ENCODE data around the gene RPS15.
"Not testable (repeated sequence)": the region's sequence is repeated elsewhere in the genome, so short reads cannot be mapped to it uniquely, and the experiment has no call there.

The RPS15 gene

DNA sequence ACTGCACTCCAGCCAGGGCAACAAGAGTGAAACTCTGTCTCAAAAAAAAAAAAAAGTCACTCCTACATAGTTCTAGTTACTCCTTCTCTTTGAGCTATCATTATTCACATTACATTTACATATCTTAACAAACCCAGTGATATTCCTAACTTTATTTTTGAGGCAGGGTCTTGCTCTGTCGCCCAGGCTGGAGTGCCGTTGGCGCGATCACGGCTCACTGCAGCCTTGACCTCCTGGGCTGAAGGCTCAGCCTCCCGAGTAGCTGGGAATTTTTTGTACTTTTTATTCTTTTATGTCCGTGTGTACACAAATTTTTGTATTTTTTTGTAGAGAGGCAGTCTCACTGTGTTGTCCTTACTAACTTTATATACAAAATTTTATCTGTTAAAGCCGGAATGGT, 587 bp upstream of the RPS15 start:
- no peak for DNase-seq

GRCh38 chr19:1438933-1439354, 748 bp downstream of the RPS15 start:
- no peak for DNase-seq

- DNase-seq: not testable (repeated sequence)
Observed at GRCh38 chr19:1439525-1440417, 1.6 kb downstream of the RPS15 start.

DNA sequence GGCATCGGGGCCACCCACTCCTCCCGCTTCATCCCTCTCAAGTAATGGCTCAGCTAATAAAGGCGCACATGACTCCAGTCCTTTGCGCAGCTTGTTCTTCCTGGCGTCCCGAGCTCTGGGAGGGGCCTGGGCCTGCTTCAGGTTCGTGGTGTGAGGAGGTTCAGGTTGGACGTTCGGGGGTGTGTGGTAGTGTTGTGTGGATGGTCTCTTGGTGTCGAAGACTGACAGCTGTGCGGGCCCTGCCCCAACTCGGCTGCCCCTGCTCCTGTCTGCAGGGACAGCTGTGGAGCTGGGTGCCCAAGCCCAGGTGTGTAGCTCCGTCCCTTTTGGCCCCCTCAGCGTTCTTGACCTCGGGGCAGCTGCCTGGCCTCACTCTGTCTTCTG, 2.2 kb downstream of the RPS15 start:
- no peak for DNase-seq

- no peak for DNase-seq
Observed at GRCh38 chr19:1441022-1441426, 2.8 kb downstream of the RPS15 start.

- DNase-seq: no peak
Observed at GRCh38 chr19:1441677-1442438, 3.7 kb downstream of the RPS15 start.

GRCh38 chr19:1445185-1445931, 7.2 kb downstream of the RPS15 start:
- peak; percentile 22 for DNase-seq

GRCh38 chr19:1445932-1446712, 7.9 kb downstream of the RPS15 start:
- no peak for DNase-seq

DNA sequence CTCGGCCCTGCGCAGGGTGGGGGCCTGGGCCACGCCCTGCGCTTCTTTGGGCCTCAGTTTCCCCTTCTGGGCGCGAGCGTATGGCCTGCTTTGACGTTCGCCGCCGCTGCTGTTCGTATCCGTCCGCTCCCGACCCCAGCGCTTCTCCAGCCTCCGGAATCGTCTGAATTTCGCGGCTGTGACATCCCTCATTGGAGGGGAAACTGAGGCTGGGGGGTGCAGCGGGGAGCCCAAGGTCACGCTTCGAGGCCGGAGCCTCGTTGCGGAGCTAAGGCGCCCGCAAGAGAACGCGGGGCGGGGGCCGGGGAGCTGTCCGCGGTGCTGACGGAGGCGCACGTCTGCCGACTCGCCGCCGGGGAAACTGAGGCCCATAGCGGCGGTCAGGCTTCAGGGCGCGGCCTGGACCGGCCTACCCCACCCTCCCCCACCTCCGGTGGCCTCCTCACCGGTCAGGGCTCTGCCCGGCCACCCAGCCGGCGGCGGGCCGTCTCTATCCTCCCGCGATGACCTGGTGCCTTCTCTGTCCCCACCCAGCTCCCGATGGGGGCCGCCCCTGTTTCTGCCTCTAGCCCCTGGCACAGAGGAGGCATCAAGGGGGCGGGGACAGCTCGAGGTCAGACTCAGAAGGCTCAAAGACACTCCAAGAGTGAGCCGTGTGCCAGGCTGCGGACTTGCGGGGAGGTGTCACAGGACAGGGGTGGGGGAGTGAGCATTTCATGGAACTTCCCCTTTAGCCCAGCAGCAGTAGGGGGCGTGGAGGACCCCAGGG, 8.7 kb downstream of the RPS15 start:
- DNase-seq: no peak

DNA sequence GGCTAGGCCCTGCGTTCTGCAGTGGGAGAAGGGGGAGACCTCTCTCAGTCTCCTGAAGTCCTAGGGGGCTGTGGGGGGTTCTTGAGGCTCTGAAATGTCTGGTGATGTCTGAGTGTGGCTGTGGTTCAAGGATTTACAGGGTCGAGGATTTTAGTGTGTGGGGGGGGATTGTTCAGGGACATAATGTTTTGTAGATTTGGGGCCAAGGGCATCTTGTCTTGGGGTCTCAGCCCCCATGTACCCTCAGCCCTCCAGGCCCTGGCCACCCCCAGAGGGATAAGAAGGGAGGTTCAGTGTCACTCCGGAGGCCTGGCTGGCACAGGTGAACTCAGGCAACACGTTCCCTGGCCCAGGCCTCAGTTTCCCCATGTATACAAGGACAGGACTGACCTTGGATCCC, 9.3 kb downstream of the RPS15 start:
- DNase-seq: no peak

GRCh38 chr19:1447944-1448343, 9.7 kb downstream of the RPS15 start:
- DNase-seq: no peak

DNA sequence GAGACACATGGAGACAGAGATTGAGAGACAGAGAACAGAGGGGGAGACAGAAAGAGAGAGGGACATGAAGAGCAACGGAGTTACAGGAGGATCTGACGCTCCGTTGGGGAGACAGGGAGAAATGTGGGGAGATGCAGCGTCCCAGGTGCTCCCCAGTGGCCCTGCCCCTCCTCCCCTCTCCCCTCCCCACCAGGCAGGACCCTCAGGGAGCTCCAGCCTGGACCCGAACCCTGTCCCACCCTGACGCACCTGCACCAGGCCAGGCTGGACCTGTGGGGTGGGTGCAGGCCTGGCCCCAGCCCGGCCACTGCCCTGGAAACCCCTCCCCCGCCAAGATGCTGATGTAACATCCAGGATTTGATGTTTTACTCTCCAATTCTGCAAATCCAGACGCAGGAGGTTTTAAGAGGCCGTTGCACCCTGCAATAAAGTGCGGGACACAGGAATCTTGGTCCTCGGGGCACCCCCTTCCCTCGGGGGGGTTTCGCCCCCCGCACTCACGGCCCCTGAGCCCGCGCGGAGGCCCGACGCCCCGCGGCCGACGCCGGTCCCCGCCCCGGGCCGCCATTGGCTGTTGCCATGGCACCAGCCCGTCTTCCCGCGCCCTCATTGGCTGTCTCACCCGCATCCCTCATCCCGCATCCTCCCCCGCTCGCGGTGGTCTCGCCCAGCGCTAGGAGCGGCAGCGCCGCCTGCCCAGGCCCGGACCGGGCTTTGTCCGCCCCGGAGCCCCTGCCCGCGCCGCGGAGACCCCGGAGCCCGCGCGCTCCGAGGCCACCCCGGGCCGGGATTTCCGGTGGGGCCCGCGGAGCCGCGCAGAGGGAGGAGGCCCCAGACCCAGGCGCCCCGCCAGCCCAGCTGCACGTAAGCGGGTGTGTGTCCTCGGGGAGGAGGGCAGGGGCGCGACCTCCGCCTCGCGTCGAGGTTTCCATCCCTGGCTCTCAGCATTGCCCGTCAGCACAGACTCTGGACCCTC, 11.6 kb downstream of the RPS15 start, which contains the start of gene APC2:
TSS of gene APC2 (plus strand) at position 655 of the 976 bp plus-strand sequence. CDS start 2,881 bp downstream, outside the sequence.
- DNase-seq: no peak

DNA sequence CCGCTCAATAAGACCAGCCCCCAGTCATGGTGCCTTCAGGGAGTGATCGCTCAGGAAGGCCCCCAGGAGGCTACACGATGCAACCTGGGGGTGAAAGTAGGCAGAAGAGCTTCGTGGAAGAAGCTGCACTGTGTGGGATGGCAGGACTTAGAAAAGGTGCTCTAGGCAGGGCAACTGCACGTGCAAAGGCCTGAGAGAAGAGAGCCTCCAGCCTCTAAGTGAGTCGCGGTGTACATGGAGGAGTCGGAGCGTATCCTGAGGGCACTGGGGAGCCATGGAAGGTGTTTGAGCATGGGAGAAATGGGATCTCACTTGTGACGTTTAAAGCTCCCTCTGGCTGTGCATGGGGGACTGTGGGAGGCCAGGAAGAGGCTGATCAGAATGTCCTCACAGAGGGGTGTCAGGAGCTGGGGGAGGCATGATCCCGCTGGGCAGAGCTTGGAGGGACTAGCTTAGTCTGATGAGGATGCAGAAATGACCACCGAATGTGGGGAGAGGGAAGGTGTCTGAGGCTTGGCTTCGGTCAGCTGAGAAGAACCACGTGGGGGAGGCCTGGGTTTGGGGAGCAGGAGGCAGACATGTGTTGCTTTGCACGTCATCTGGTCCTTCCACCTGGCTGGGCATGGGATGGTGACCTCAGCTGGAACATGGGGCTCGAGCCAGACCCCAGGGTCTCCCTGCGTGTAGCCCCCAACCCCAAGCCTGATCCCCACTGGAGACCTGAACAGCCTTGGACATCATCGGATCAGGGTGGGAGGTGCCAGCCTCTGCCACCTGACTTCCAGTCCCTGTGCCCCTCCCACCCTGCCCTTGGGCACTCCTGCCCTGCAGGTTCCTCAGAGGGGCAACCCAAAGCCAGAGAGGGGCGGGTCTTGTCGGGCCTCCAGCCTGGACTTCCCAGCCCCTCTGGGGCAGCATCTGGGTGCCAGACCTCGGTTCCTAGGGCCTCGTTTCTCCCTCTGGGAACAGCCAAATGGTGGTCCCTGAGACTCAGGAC, 12.8 kb downstream of the RPS15 start:
- DNase-seq: no peak

GRCh38 chr19:1451916-1452801, 14.0 kb downstream of the RPS15 start:
- DNase-seq: no peak

- no peak for DNase-seq
Observed at GRCh38 chr19:1452802-1453524, 14.8 kb downstream of the RPS15 start.

DNA sequence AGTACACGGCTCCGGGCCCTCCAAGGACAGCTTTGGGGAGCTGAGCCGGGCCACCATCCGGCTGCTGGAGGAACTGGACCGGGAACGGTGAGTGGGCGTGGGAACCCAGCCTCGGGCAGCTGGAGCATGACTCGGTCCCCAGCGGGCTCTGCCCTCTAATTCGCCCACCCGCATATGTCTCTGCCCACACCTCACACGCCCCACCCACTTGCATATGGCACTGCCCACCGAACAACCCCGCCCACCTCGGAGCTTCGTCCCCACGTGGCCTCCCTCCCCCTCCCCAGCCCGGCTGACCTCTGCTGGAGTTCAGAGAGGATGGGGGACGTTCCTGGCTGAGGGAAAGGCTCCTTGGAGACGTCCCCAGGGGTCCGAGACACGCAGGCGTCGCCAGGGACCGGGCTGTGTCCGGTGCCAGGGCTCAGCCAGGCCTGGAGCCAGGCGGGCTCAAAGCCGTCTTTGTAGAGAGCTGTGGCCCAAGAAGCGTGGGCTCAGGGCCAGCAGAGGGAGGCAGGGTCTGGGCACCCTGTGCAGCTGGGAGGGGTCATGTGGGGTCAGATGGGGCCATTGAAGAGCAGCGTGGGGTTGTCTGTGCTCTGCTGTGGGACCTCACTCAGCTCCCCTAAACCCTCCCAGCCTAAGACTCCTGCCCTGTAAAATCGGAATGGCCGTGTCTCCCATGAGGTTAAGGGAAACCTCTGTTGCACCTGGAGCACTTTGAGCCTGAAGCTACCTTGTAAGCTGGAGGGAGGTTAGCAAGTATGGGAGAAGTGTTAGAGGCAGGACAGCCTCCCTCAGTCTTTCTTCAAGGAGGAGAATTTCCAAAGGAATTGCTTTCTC, 15.5 kb downstream of the RPS15 start:
- DNase-seq: peak; percentile 47

Measured in NCI-H2029 (cell line).